RWPE1 (cell line): Measurements from ENCODE around the gene NOL8.

ENCODE experiments used
- CTCF ChIA-PET: fragments of 350-600 bp; sonication (Branson Sonifier 250); formaldehyde crosslinking; extraction: SDS; loops from one replicate; lab custom pipeline; 2021; lab: Yijun Ruan, JAX
- POLR2A ChIA-PET: fragments of 400-600 bp; formaldehyde crosslinking; extraction: SDS; loops from one replicate; lab custom pipeline; 2020; ENCODE audit warnings: antibody characterized with exemption; ENCODE audit not compliant: low non-redundant PET; lab: Yijun Ruan, JAX
- DNase-seq: peaks from one replicate; pipeline ENCODE4 v3.0.0; 2012; ENCODE audit warnings: low spot score
- H3K27ac ChIP-seq: fragments of 450-650 bp; 2 replicates; pipeline ENCODE4 v1.5.1; 2017
- TF ChIP-seq, protein P1 (sequence below): fragments of 450-650 bp; conservative IDR thresholded peaks from 2 replicates; pipeline ENCODE4 v1.5.1; 2017; ENCODE audit warnings: low read depth, mild to moderate bottlenecking

Gene NOL8

GRCh38 chr9:92315456-92315855, 9.7 kb downstream of the NOL8 start:
- H3K27ac ChIP-seq: no peak overlapping the region
- ChIA-PET POLR2A (no interaction called here), CTCF (no interaction called here)
- TF ChIP-seq, protein P1, sequence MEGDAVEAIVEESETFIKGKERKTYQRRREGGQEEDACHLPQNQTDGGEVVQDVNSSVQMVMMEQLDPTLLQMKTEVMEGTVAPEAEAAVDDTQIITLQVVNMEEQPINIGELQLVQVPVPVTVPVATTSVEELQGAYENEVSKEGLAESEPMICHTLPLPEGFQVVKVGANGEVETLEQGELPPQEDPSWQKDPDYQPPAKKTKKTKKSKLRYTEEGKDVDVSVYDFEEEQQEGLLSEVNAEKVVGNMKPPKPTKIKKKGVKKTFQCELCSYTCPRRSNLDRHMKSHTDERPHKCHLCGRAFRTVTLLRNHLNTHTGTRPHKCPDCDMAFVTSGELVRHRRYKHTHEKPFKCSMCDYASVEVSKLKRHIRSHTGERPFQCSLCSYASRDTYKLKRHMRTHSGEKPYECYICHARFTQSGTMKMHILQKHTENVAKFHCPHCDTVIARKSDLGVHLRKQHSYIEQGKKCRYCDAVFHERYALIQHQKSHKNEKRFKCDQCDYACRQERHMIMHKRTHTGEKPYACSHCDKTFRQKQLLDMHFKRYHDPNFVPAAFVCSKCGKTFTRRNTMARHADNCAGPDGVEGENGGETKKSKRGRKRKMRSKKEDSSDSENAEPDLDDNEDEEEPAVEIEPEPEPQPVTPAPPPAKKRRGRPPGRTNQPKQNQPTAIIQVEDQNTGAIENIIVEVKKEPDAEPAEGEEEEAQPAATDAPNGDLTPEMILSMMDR: no peak
- no peak for DNase-seq

DNA sequence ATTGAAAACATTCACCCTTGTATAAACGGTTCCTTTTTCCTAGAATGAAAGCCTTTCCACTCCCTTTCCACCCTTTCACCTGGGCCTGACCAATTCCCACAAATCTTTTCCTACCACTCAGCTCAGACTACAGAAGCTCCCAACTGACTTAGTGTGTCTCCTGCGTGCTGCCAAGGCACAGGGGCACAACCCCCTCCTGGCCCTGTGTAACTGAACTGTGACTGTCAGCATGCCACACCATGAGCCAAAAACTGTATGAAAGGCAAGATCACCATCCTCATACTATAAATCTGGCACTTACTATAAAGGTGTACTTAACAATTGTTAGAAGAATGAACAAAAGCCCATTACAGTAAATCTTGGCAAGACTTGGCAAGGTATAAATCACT, 11.5 kb downstream of the NOL8 start:
- ChIA-PET POLR2A (no interaction called here), CTCF (no interaction called here)
- DNase-seq: no peak
- peak overlapping the region; percentile 68 for H3K27ac ChIP-seq
- TF ChIP-seq, protein P1: no peak

DNA sequence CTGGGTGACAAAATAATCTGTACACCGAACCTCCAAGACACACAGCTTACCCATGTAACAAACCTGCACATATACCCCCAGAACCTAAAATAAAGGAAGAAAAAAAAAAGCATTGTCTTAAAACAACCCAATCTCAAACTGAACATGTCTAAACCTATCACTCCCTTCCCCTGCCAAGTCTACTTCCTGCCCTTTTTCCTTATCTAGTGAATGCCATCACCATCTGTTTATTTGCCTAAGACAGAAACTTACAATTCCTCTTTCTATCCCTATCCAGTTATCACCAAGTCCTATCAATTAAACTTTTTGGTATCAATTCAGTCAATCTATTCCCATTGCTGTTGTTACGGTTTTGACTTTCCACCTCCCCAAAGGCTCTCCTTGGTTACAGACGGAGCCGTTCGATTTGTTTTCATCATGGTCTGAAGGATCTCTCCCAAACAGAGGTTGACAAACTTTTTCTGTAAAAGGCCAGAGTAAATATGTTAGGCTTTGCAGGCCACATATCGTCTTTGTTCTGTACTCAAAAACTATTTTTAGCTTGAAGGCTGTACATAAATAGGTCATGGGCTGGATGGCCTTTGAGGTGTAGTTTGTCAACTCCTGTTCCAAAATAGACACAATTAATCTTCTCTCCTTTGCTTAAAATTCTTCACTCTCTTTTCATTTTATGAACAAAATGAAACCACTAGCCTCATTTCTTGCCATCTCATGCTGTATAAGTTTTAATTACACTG, 12.1 kb downstream of the NOL8 start:
- H3K27ac ChIP-seq: peak overlapping the region; percentile 70
- peak; percentile 57 for DNase-seq
- ChIA-PET POLR2A (no interaction called here), CTCF (interaction anchor here (0.6 kb wide), 2 partner anchors 142 to 175 kb away, joined by 3 to 5 read pairs; no protein-coding TSS in a partner anchor)
- TF ChIP-seq, protein P1: no peak

DNA sequence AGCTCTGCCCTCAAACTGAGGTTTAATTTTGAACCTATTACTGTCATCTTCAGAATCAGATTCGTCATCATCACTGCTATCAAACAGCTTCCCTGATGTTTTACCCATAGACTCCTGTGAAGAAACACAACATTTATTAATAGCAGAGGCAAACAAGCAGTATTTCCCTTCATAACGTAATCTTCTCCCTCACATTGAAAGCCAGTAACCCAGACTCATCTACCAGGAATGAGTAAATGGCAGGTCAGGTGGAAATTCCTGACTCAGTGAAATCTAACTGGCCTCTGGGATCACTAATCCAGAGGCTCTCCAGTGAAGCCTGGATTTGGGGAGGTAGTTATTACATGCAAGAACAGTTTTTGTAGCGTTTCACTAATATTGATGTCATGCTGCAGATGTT, 14.6 kb downstream of the NOL8 start:
- H3K27ac ChIP-seq: no peak overlapping the region
- no peak for DNase-seq
- ChIA-PET CTCF (no interaction called here), POLR2A (no interaction called here)
- TF ChIP-seq, protein P1: no peak

DNA sequence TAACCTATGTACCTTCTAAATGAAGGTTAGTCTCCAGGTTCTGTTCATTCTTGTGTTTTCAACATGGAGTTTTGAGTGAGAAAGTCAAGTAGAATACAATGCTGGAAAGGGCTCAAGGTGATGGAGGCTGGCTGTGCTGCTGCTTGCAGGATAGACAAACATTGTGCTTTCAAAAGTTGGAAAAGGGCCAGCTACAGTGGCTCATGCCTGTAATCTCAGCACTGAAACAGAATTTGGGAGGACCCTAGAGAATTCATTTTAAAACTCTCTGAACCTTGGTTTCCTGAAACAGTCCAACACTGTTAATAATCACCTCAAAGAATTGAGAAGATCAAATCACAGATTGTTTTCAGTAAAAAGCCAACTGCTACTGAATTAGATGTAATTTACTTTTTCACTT, 16.3 kb downstream of the NOL8 start:
- ChIA-PET CTCF (interaction anchor here (1.2 to 1.5 kb wide), 2 partner anchors 10 to 15 kb away, joined by 3 read pairs; no protein-coding TSS in a partner anchor), POLR2A (no interaction called here)
- no peak for DNase-seq
- no peak overlapping the region for H3K27ac ChIP-seq
- TF ChIP-seq, protein P1: no peak

- CTCF ChIA-PET: interaction anchor here (0.6 kb wide), 1 partner anchor 285 kb away, joined by 4 read pairs; no protein-coding TSS in a partner anchor
- POLR2A ChIA-PET: no interaction called here
- TF ChIP-seq, protein P1: no peak
- no peak overlapping the region for H3K27ac ChIP-seq
- no peak for DNase-seq
Measured at GRCh38 chr9:92300936-92301335, 24.2 kb downstream of the NOL8 start.
